K562 (cell line): ENCODE data around the gene RPS27. TPM values are rescaled to one million over a fixed set of nuclear protein-coding genes. Genes with fewer than 3 reads are reported as not detected.
A peak's percentile ranks its signal among the peaks of the same experiment; 100 is the strongest.

Source experiments
- ATAC-seq: fragments of 200-7000 bp; cut with Tn5 transposase; 3 replicates; pipeline ENCODE4 v1.9.1; 2020; ENCODE audit warnings: moderate library complexity
- BruUV-seq: library from RNA; stranded (reverse); fragments of 400-500 nt; replicated peaks from 2 replicates; lab custom pipeline; 2021; lab: Mats Ljungman, UMichigan
- CTCF ChIA-PET: fragments of 300-600 bp; formaldehyde crosslinking; extraction: SDS; loops from one replicate; lab custom pipeline; 2021; ENCODE audit warnings: low intra/inter-chr PET ratio; lab: Yijun Ruan, JAX
- POLR2A ChIA-PET: fragments of 300-600, 350-650 bp; sonication (Branson Sonifier 250); formaldehyde crosslinking; extraction: SDS; loops from one replicate; lab custom pipeline; 2021; ENCODE audit warnings: antibody characterized with exemption, inconsistent platforms; lab: Yijun Ruan, JAX
- DNase-seq, 4 experiments: peaks; one replicate each; pipeline versions ENCODE4 v3.0.0 to v3.0.0-alpha.2; 2011 to 2018; ENCODE audit warnings: low spot score in 3 of 4, mixed read lengths in 3 of 4; ENCODE audit errors: extremely low read depth in 1 of 4
- FAIRE-seq: peaks from 2 replicates; lab custom pipeline; 2011; peaks lifted over from hg19 to GRCh38; lab: Jason Lieb, UNC
- H2AFZ ChIP-seq: 2 replicates; pipeline ENCODE4 v1.6.0; 2011; ENCODE audit warnings: low read depth, low read length, control low read depth, inconsistent platforms
- H3K27ac ChIP-seq: fragments of 200-600 bp; 3 replicates; pipeline ENCODE4 v1.8.0; 2011; ENCODE audit warnings: low read depth, mild to moderate bottlenecking, control low read depth, inconsistent platforms, low read length, moderate library complexity, mixed read lengths; ENCODE audit errors: extremely low read depth
- H3K27me3 ChIP-seq, 2 experiments: fragments of 300-600 bp in 1 of 2; 2 replicates in 1 of 2; 3 replicates in 1 of 2; pipeline versions ENCODE4 v1.6.0 to v1.8.0; 2011; ENCODE audit warnings: inconsistent platforms in 2 of 2, low read length in 2 of 2, mild to moderate bottlenecking in 1 of 2, mixed read lengths in 1 of 2, moderate library complexity in 1 of 2; ENCODE audit not compliant: control insufficient read depth in 2 of 2, insufficient read depth in 2 of 2
- H3K36me3 ChIP-seq: fragments of 300-600 bp; 3 replicates; pipeline ENCODE4 v1.8.0; 2011; ENCODE audit warnings: mild to moderate bottlenecking, low read length, inconsistent platforms; ENCODE audit not compliant: control insufficient read depth, insufficient read depth
- H3K4me1 ChIP-seq, 2 experiments: fragments of 200-600 bp in 1 of 2; replicated peaks in 1 of 2; 2 replicates in 1 of 2; 3 replicates in 1 of 2; pipeline versions ENCODE4 v1.5.1 to v1.8.0; 2011; ENCODE audit warnings: inconsistent platforms in 2 of 2, low read length in 2 of 2, mild to moderate bottlenecking in 1 of 2, mixed read lengths in 1 of 2, moderate library complexity in 1 of 2; ENCODE audit not compliant: control insufficient read depth in 2 of 2, insufficient read depth in 2 of 2
- H3K4me2 ChIP-seq: 2 replicates; pipeline ENCODE4 v1.6.1; 2011; ENCODE audit warnings: low read length, control low read depth, inconsistent platforms, mixed read lengths; ENCODE audit not compliant: insufficient read depth
- H3K4me3 ChIP-seq: fragments of 200-600 bp; sonication (generic), shearing (Covaris generic); 2 replicates; pipeline ENCODE4 v1.5.1; 2016; ENCODE audit warnings: control low read depth, inconsistent platforms
- H3K79me2 ChIP-seq: fragments of 200-600 bp; 3 replicates; pipeline ENCODE4 v1.8.0; 2011; ENCODE audit warnings: low read length, inconsistent platforms; ENCODE audit not compliant: control insufficient read depth, insufficient read depth
- H3K9ac ChIP-seq, 2 experiments: 2 replicates each; pipeline versions ENCODE4 v1.6.0 to v1.6.1; 2011; ENCODE audit warnings: low read depth in 2 of 2, low read length in 2 of 2, control low read depth in 1 of 2, inconsistent platforms in 1 of 2, mild to moderate bottlenecking in 1 of 2, mixed read lengths in 1 of 2; ENCODE audit not compliant: insufficient read depth in 1 of 2
- H3K9me1 ChIP-seq: one replicate; pipeline ENCODE4 v1.6.0; 2011; ENCODE audit warnings: inconsistent platforms, mild to moderate bottlenecking, low read length, moderate library complexity; ENCODE audit not compliant: control insufficient read depth, insufficient read depth
- H3K9me3 ChIP-seq: replicated peaks from 2 replicates; pipeline ENCODE4 v1.5.1; 2011; ENCODE audit warnings: low read depth, low read length, inconsistent platforms; ENCODE audit not compliant: control insufficient read depth, insufficient read depth
- H4K20me1 ChIP-seq: replicated peaks from 2 replicates; pipeline ENCODE4 v1.6.1; 2011; ENCODE audit warnings: low read length, inconsistent platforms, mixed read lengths; ENCODE audit not compliant: control insufficient read depth, insufficient read depth
- COPS2 ChIP-seq: fragments of 450-650 bp; conservative IDR thresholded peaks from 2 replicates; pipeline ENCODE4 v1.6.1; 2016; ENCODE audit warnings: mild to moderate bottlenecking, moderate library complexity
- NEUROD1 ChIP-seq: fragments of 150-350 bp; IDR thresholded peaks from 2 replicates; pipeline ENCODE4 v1.6.1; 2014; ENCODE audit warnings: borderline replicate concordance, low read length, low read depth; ENCODE audit not compliant: partially characterized antibody
- PYGO2 ChIP-seq: fragments of 450-650 bp; IDR thresholded peaks from 2 replicates; pipeline ENCODE4 v1.6.1; 2016; ENCODE audit warnings: mild to moderate bottlenecking, missing genetic modification characterization, moderate library complexity, missing compliant biosample characterization
- RBM25 ChIP-seq: fragments of 200-400 bp; formaldehyde crosslinking; IDR thresholded peaks from 2 replicates; pipeline ENCODE4 v1.6.1; 2018; ENCODE audit warnings: low read length, low read depth, moderate library complexity; ENCODE audit not compliant: severe bottlenecking
- RBM34 ChIP-seq: fragments of 200-400 bp; formaldehyde crosslinking; IDR thresholded peaks from 2 replicates; pipeline ENCODE4 v1.6.1; 2018; ENCODE audit warnings: low read length, borderline replicate concordance; ENCODE audit not compliant: insufficient read depth
- STAT5B ChIP-seq: fragments of 250-450 bp; sonication (Bioruptor Pico); IDR thresholded peaks from 2 replicates; pipeline ENCODE4 v1.8.0; 2021; ENCODE audit warnings: mild to moderate bottlenecking, inconsistent platforms
- USF1 ChIP-seq: sonication (generic); formaldehyde crosslinking; IDR thresholded peaks from 2 replicates; pipeline ENCODE4 v1.9.0; 2022; ENCODE audit warnings: mild to moderate bottlenecking, missing genetic modification reagents
- VEZF1 ChIP-seq: fragments of 200-800 bp; sonication (Bioruptor generic); IDR thresholded peaks from 2 replicates; pipeline ENCODE4 v1.6.1; 2017; ENCODE audit warnings: missing genetic modification characterization, missing compliant biosample characterization
- ZBTB12 ChIP-seq: fragments of 250-450 bp; sonication (Bioruptor Pico); IDR thresholded peaks from 2 replicates; pipeline ENCODE4 v1.4.0; 2020
- ZNF143 ChIP-seq: sonication (generic); formaldehyde crosslinking; IDR thresholded peaks from 2 replicates; pipeline ENCODE4 v1.9.0; 2022; ENCODE audit warnings: mild to moderate bottlenecking, missing genetic modification reagents
- ZNF184 ChIP-seq: sonication (generic); formaldehyde crosslinking; IDR thresholded peaks from 2 replicates; pipeline ENCODE4 v1.5.0; 2020; ENCODE audit warnings: missing genetic modification reagents
- ZNF232 ChIP-seq: sonication (generic); formaldehyde crosslinking; IDR thresholded peaks from 2 replicates; pipeline ENCODE4 v1.8.0; 2022; ENCODE audit warnings: mild to moderate bottlenecking, missing genetic modification reagents
- ZNF518B ChIP-seq: fragments of 250-450 bp; sonication (Bioruptor Pico); IDR thresholded peaks from 2 replicates; pipeline ENCODE4 v1.5.0; 2021; ENCODE audit warnings: mild to moderate bottlenecking, moderate library complexity
- ZNF830 ChIP-seq: fragments of 250-450 bp; sonication (Bioruptor Pico); IDR thresholded peaks from 2 replicates; pipeline ENCODE4 v1.5.0; 2021; ENCODE audit warnings: mild to moderate bottlenecking
- WGBS: fragments of 100-300 bp; shearing (Covaris generic); methylation state at CpG from one replicate; pipeline ENCODE4 v1.1.6; 2016; ENCODE audit warnings: low coverage, mixed read lengths; ENCODE audit not compliant: insufficient coverage; ENCODE audit errors: missing lambda C conversion rate; 5-methylcytosine and 5-hydroxymethylcytosine counted together
- in situ Hi-C: fragments of 300-500 bp; cut with MboI; formaldehyde crosslinking; loops from 4 replicates; pipeline ENCODE4 v1.15.0; 2018; ENCODE audit warnings: inconsistent platforms, mixed read lengths
- intact Hi-C: fragments of 100-400 bp; cut with micrococcal nuclease; formaldehyde crosslinking; loops from 2 replicates; pipeline ENCODE4 v1.14.2; 2022
- polyA plus RNA-seq, 8 experiments: library from polyadenylated mRNA; depleted of rRNA in 4 of 8; stranded (reverse) in 5 of 8; unstranded in 3 of 8; fragments of >200 nt; fragmentation: Nextera tagmentation in 2 of 8; fragmentation: Illumina TruSeq in 1 of 8; extraction: Ambion mirVana in 2 of 8; extraction: Trizol in 1 of 8; gene quantifications; 2 replicates each; pipeline versions ENCODE4 v1.2.1 to v1.2.3, GENCODE V29; 2011 to 2014; ENCODE audit warnings: inconsistent platforms in 1 of 8, missing spikeins in 1 of 8
- total RNA-seq, 7 experiments: library from RNA; depleted of rRNA in 6 of 7; stranded (reverse); fragments of >200 nt in 6 of 7; fragmentation: Illumina TruSeq in 2 of 7; extraction: Trizol in 2 of 7; gene quantifications; 2 replicates each; pipeline versions ENCODE4 v1.2.1 to v1.2.3, GENCODE V29; 2011 to 2021; ENCODE audit warnings: low replicate concordance in 1 of 7

RPS27 gene
- total and polyA plus RNA-seq, 9 of the 15 experiments (the other 6 are each of a cell fraction or from before 2014, with no cell fraction given): 2,091 to 9,377 (median 6,706) TPM

DNA sequence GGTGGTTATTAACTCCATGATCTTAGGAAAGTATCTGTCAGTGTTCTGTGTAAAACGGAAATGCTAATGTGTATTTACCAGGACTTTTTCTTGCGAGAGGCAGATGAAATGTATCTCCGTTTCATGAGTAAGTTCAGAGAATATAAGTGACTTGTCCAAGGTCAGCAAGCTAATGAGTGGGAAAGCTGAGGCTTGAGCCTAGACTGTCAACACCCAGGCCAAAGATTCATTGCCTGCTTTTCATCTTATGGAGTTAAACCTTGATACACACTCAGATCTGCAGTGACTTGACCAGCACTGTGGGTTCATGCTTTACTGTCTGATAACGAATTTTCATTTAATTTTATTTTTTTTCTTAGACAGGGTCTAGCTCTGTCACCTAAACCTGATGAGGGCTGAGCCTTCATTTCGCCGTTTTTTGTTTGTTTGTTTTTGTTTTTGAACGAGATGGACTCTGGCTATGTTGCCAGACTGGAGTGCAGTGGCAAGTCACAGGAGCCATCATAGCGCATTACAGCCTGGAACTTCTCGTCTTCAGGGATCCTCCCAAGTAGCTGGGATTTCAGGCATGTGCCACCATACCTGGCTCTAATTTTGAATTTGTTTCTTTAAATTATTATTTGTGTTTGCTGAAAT, 12.2 kb upstream of the RPS27 start:
- peak; percentile 81 for FAIRE-seq
- WGBS: 1% methylated on average over 9 of the region's 9 CpGs
- Histone ChIP-seq H3K79me2 (peaks cover 42% of the 10 kb centered on the region), H3K9me1 (no peaks in the 10 kb centered on the region), H3K27me3 (no peaks in the 10 kb centered on the region), H3K4me2 (peak overlapping the region; percentile 99), H3K4me3 (peak overlapping the region; percentile 84), H3K9me3 (no peaks in the 10 kb centered on the region), H3K36me3 (peaks cover 45% of the 10 kb centered on the region), H2AFZ (peak overlapping the region; percentile 89), H3K4me1 (peaks cover 13 to 19% of the 10 kb centered on the region in 2 experiments; a peak in 4 of 5 replicates), H3K27ac (peak overlapping the region; percentile 91), H4K20me1 (no peaks in the 10 kb centered on the region), H3K9ac (peak overlapping the region; percentile 69 to 98)
- peak; percentile 38 for ATAC-seq
- DNase-seq: peak in 1 of 4 experiments; percentile 63
- intact Hi-C loops (loop anchor here (2.0 kb wide), 1 partner anchor 56 kb away; the partner anchor contains the start of gene GATAD2B), in situ Hi-C loops (no loop called here)
- no TSS peak for BruUV-seq
- CTCF ChIA-PET: no interaction called here
- POLR2A ChIA-PET: interaction anchor here (0.6 to 7.1 kb wide), 19 partner anchors 8 to 306 kb away, joined by 3 to 104 read pairs (median 5); partner anchors contain the start of genes CREB3L4, CRTC2, DENND4B and RAB13
- TF ChIP-seq USF1 (CRISPR knock-in tag) (no peak), ZNF518B (CRISPR knock-in tag) (no peak), ZNF184 (CRISPR knock-in tag) (no peak), STAT5B (no peak), ZNF232 (CRISPR knock-in tag) (no peak), RBM25 (peak; percentile 30), PYGO2 (no peak), NEUROD1 (no peak), RBM34 (no peak), ZNF143 (CRISPR knock-in tag) (no peak), ZBTB12 (no peak), VEZF1 (CRISPR knock-in tag) (no peak), COPS2 (no peak), ZNF830 (CRISPR knock-in tag) (no peak)
